NCI-H1417 treated with DMSO at 0.1 percent for 48 hours (cell line): Measurements from ENCODE around the gene RPS19.

Experiments used
- DNase-seq: peaks from one replicate; lab custom pipeline; 2025; lab: John Stamatoyannopoulos, UW

RPS19 gene

GRCh38 chr19:41915021-41915775 is 55.1 kb downstream of the RPS19 start:
- DNase-seq = no peak

- DNase-seq = no peak
These were observed 55.8 kb downstream of the RPS19 start for GRCh38 chr19:41915776-41916414.

- DNase-seq = no peak
These were observed 57.6 kb downstream of the RPS19 start for GRCh38 chr19:41917676-41918075.

DNA sequence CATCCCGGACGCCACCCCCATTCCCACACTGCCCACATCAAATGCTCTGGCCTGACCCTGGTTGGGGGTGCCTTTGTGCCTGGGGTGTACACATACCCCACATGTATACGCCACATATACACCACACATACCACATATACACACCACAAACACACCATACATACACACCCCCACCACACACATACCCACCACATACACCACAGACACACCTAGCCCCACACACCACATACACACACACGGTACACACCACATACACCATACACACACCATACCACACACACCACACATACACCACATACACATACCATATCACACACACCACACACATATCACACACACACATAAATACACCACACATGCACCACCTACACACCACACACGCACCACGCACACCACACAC is 58.0 kb downstream of the RPS19 start:
- DNase-seq = no peak

- DNase-seq = no peak
These were observed 58.7 kb downstream of the RPS19 start for GRCh38 chr19:41918653-41919244.

GRCh38 chr19:41919948-41920712 is 60.1 kb downstream of the RPS19 start:
- no peak for DNase-seq

GRCh38 chr19:41920882-41921576 is 61.0 kb downstream of the RPS19 start:
- DNase-seq = no peak

DNA sequence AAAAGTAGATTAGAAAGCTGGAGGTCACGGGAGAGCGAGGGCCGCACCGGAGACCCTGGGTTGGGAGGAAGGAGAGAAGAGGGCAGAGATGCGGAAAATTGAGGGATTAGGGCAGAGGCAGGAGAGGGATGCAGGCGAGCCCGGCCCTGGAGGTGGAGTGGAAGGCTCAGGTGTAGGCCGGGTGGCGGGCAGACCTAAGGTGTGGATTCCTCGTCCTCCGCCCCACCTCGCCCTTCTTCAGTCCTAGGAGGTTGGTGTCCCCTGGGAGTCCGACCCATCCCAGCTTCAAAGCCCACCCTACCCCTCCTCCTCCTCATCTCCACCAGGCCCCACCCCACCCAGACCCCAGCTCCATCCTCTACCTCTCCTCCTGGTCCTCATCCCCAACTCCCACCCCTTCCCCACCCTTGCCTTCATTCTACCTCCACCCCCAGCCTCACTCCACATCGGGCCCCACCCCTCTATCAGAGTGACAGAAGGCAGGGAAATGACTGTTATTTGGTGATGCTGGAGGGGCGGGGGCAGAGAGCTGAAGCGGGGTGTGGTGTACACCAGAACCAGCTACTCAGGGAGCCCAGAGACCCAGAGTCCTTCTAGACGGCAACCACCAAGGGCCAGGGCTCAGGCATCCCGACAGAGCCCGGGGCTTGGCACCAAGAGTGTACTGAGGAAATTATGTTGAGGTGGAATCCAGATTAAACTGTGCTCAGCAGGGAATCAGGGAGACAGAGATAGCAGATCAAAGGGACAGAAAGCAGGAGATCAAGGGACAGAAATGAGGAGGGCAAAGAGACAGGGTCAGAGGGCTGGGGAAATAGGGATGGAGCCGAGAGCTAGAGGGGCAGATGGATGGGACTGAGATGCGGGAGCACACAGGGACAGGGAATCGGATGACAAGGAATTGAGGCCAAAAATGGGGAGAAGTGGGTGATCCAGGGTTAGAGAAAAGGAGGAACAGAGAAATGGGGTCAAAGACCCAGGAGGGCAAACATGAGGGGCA is 61.8 kb downstream of the RPS19 start:
- no peak for DNase-seq
